Measurements from ENCODE around the gene SGCA.

The SGCA gene

DNA sequence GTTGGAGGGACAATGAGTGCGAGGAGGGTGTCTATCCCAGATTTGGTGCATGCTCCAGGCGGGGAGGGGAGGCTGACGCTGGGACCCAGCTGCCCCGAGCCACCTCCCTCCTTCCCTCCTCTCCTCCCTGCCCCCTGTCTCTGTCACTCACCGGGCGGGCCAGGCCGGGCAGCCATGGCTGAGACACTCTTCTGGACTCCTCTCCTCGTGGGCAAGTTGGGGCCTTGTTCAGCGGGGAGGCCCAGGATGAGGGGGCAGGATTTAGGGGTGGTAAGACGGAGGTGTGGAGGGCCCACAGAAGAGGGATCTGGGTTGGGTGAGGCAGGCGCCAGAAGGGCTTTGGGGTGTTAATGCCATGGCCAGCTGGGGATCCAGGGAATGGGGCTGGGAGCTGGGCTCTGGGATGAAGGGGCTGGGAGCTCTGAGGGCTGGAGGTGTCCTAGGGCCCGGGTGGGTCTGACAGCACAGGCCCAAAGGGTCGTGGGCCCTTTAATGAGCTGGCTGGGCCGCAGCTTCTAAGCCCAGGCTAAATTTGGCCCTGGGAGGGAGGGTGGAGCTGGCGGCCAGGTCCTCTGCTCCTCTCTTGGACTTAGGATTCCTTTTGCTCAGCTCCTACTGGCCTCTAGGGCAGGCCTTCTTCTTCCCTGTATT, at the start of gene SGCA:
Gene SGCA, plus strand, starts transcription at position 139 of the 651 bp plus-strand sequence. Its CDS starts 36 bp downstream, at position 175.
- no peak within 1 kb of the TSS for H3K27ac Mint-ChIP-seq (ENCODE audit: low read depth)
- DNase-seq (ENCODE audit: low spot score in 2 of 2) (no peak), ATAC-seq (replicated peaks; ENCODE audit: extremely low read depth, poor library complexity, severe bottlenecking) (no peak)
- no peaks in the 10 kb centered on the region for H3K27me3 Mint-ChIP-seq
- H3K4me3 Mint-ChIP-seq, result no peak within 1 kb of the TSS
- peaks cover 13% of the 10 kb centered on the region for H3K36me3 Mint-ChIP-seq (ENCODE audit: insufficient read depth)
- no peaks in the 10 kb centered on the region for H3K9me3 Mint-ChIP-seq
- H3K4me1 Mint-ChIP-seq, result peaks cover 29% of the 10 kb centered on the region

DNA sequence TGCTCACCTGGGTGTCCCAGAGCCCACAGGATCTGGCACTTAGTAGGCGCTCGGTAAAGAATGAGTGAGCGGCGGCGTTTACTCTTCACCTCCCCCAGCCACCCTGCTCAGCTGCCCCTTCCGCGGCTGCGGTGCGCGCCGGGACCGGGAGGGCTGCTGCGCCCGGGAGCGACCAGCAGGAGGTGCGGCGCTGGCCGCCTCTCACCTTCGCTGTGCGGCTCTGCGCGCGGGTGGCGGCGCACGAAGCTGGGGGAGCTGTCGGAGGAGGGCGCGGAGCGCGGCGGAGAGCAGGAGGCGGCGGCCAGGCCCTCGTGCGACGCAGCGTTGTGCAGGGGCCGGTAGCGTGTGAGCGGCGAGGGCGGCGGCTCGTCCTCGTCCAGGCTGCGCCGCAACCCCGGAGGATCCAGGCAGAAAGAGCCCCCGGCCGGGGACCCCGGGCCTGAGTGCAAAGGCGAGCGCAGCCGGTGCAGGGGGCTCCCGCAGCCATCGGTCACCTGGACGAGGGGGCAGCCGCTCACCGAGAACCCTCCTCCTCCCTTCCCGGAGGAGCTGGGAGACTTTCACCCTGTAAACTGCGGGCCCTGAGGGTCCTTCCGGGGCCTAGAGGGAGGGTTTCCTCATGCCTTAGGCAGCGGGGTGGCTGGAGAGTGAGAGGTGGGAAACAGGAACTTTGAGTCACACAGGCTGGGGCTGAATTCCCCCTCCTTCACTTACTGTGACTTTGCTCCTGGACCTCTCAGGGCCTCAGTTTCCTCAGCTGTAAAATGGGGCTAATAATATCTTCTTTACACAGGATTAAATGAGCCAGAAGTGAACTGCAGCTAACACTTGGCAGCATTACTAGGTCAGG, 48.4 kb upstream of the SGCA start:
- Mint-ChIP-seq H3K27ac (ENCODE audit: low read depth) (no peak overlapping the region), H3K9me3 (no peaks in the 10 kb centered on the region), H3K27me3 (peaks cover 78% of the 10 kb centered on the region), H3K4me3 (peak overlapping the region; percentile 65), H3K36me3 (ENCODE audit: insufficient read depth) (peaks cover 2% of the 10 kb centered on the region), H3K4me1 (peaks cover 15% of the 10 kb centered on the region)
- ATAC-seq (replicated peaks; ENCODE audit: extremely low read depth, poor library complexity, severe bottlenecking), result peak; percentile 83
- DNase-seq (ENCODE audit: low spot score in 2 of 2), result peak; percentile 36 to 46

DNA sequence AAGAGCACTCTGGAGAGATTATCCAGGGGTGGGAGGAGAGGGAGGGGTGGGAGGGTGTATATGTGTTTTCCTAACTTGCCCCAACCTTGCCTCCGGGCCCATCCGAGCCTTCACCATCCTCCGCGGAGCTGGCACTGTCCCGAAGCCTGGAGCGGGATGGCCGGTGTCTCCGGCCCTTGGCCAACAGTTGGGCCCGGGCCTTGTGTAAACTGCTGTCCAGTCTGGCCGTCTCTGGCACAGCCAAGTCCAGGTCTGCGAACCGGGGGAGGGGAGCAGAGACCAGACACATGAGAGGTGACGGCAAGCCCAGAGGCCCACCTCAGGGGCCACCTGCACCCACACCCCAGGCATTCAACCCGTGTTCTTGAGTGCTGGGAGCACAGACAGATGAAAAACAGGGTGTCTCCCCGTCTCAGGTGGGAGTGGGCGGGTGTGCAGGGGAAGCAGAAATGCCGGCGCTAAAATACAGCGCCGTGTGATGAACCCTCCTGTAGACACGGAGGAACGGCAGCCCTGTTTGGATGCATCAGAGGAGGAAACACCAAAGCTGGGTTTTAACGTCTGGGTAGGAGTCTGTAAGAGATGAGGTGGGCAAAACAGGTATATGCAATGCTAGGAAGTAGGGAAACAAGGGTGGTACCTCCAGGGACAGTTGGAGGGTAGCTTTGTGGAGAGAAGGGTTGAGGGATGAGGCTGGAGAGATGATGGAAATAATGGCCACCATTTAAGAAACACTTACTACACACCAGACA, 47.6 kb upstream of the SGCA start:
- no peak for ATAC-seq (replicated peaks; ENCODE audit: extremely low read depth, poor library complexity, severe bottlenecking)
- H3K27ac Mint-ChIP-seq (ENCODE audit: low read depth), result no peak overlapping the region
- H3K4me3 Mint-ChIP-seq, result no peak overlapping the region
- DNase-seq (ENCODE audit: low spot score in 2 of 2), result no peak
- peaks cover 85% of the 10 kb centered on the region for H3K27me3 Mint-ChIP-seq
- H3K4me1 Mint-ChIP-seq, result peaks cover 15% of the 10 kb centered on the region
- no peaks in the 10 kb centered on the region for H3K9me3 Mint-ChIP-seq
- peaks cover under 1% of the 10 kb centered on the region for H3K36me3 Mint-ChIP-seq (ENCODE audit: insufficient read depth)

DNA sequence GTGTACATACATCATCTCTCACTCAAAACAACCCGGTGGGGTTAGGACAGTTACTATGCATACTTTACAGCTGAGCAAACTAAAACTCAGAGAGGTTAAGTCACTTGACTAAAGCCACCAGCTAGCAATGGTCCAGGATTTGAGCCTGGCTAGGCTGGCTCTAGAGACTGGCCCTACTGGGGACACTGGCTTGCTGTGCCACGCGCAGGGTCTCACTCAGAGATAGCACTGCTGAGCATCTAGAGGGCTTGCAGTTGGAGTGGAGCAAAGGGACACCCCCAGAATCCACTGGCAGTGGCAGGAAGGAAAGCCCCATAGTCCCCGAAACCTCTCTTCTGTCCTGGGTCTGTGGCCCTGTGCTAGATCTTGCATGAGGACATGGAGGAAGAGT, 47.0 kb upstream of the SGCA start:
- DNase-seq (ENCODE audit: low spot score in 2 of 2) (no peak), ATAC-seq (replicated peaks; ENCODE audit: extremely low read depth, poor library complexity, severe bottlenecking) (no peak)
- H3K4me3 Mint-ChIP-seq, result no peak overlapping the region
- H3K27ac Mint-ChIP-seq (ENCODE audit: low read depth), result no peak overlapping the region
- H3K9me3 Mint-ChIP-seq, result no peaks in the 10 kb centered on the region
- H3K36me3 Mint-ChIP-seq (ENCODE audit: insufficient read depth), result no peaks in the 10 kb centered on the region
- peaks cover 85% of the 10 kb centered on the region for H3K27me3 Mint-ChIP-seq
- H3K4me1 Mint-ChIP-seq, result peaks cover 15% of the 10 kb centered on the region

DNA sequence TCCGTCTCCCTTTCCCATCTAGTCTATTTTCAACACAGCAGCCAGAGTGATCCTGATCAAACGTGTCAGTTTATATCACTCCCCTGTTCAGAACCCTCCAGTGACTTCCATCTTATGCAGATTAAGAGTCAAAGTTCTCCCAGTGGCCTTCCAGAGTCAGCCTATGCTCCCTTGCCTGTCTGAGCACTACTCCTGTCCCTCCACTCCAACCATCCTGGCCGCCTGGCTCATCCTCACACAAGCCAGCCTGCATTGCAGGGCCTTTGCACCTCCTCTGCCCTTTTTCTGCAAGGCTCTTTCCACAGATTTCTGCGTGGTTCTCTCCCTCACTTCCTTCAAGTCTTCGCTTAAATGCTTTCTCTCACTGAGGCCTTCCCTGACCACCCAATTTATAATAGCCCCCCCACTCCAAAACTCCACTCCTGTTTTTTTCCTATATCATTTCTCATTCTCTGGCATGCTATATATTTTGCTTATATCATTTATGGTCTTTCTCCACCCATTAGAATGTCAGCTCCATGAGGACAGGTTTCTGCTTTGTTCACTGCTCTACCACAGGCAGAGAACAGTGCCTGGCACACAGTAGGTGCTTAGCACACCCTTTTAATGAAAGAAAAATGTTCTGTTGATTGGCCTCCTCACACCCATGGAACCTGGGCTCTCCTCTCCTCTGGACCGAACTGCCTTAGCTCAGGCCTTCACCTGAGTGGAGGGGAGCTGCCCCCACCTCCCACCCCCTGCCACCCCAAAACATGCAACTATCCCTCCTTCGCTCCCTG, 45.1 kb upstream of the SGCA start:
- Mint-ChIP-seq H3K4me3 (no peak overlapping the region), H3K9me3 (no peaks in the 10 kb centered on the region), H3K27me3 (peaks cover 73% of the 10 kb centered on the region), H3K36me3 (ENCODE audit: insufficient read depth) (no peaks in the 10 kb centered on the region), H3K27ac (ENCODE audit: low read depth) (no peak overlapping the region), H3K4me1 (peaks cover 7% of the 10 kb centered on the region)
- no peak for ATAC-seq (replicated peaks; ENCODE audit: extremely low read depth, poor library complexity, severe bottlenecking)
- DNase-seq (ENCODE audit: low spot score in 2 of 2), result no peak

DNA sequence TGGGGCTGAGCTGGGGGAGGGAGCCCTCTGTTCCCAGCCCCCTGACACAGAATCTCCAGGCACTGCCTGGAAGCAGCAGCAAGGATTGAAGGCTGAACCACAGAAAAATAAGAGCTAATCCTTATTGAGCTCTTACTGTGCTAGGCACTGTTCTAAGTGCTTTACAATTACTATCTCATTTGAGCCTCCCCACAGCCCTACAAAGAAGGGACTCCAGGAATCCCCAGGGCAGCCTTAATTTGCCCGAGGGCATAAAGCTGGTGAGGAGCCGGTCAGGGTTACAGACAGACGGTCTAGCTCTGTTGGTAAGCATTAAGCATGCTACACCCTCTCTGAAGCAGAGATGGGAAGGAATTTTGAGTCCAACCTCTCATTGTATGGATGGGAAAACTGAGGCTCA, 42.9 kb upstream of the SGCA start:
- Mint-ChIP-seq H3K27me3 (peaks cover 52% of the 10 kb centered on the region), H3K27ac (ENCODE audit: low read depth) (no peak overlapping the region), H3K4me3 (no peak overlapping the region), H3K36me3 (ENCODE audit: insufficient read depth) (no peaks in the 10 kb centered on the region), H3K9me3 (no peaks in the 10 kb centered on the region), H3K4me1 (peaks cover 4% of the 10 kb centered on the region)
- DNase-seq (ENCODE audit: low spot score in 2 of 2), result no peak
- ATAC-seq (replicated peaks; ENCODE audit: extremely low read depth, poor library complexity, severe bottlenecking), result no peak

DNA sequence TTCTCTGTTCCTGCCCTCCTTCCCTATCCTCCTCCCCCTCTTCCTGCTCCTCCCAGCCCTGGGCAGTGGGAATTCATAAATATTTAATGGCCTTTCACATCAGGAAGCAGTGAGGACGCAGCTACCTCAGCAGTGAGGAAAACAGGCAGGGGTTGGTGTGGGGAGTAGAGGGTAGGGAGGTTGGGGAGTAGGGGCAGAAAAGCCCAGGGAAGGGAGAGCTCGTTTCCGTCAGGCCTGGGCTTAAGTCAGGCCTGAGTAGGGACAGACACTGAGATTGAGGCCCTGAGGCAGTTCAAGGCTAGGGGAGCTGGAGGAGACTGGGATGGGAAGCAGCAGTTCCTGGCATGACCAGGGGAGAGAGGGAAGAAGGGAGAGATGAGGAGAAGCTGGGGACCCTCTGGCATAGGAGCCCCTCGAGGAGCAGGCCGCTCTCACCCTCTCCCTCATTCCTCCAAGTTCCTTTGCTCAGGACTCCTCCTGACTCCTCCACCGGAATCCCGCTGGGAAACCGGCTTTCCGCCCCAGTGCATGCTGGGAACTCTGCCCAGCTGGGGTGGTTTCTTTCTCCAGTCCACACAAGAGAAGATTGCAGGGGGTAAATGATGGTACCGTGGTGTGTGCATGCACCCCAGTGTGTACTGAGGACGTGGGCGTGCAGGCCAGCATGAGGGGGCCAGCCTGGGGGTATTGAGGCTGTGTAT, 42.0 kb upstream of the SGCA start:
- peaks cover 52% of the 10 kb centered on the region for H3K27me3 Mint-ChIP-seq
- peaks cover 12% of the 10 kb centered on the region for H3K4me1 Mint-ChIP-seq
- H3K4me3 Mint-ChIP-seq, result no peak overlapping the region
- no peaks in the 10 kb centered on the region for H3K9me3 Mint-ChIP-seq
- no peak for ATAC-seq (replicated peaks; ENCODE audit: extremely low read depth, poor library complexity, severe bottlenecking)
- no peak overlapping the region for H3K27ac Mint-ChIP-seq (ENCODE audit: low read depth)
- H3K36me3 Mint-ChIP-seq (ENCODE audit: insufficient read depth), result peaks cover 4% of the 10 kb centered on the region
- no peak for DNase-seq (ENCODE audit: low spot score in 2 of 2)

DNA sequence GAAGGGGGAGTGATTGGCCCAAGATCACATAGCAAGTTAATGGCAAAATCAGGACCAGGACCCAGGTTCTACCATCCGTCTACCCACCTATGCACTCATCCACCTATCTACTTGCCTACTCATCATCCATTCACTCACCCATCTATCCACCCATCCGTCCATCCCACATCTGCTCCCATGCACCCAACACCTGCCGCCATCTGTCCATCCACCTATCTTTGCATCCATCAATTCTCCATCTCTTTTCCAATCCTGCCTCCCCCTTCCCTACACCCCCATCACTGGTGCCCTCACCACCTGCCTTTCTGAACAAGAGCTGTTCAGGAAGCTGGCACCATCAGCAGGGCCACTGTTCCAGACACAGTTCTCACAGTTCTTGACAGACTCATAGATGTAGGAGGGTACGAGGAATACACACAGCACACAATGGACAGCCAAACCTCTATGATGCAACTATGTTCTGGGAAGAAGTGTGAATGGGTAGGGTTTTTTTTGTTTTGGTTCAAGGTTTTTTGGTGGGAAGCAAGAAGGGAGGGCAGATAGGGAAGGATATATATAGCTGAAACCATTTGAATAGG, 40.3 kb upstream of the SGCA start:
- ATAC-seq (replicated peaks; ENCODE audit: extremely low read depth, poor library complexity, severe bottlenecking) (no peak), DNase-seq (ENCODE audit: low spot score in 2 of 2) (no peak)
- Mint-ChIP-seq H3K4me1 (peaks cover 21% of the 10 kb centered on the region), H3K27ac (ENCODE audit: low read depth) (no peak overlapping the region), H3K27me3 (peaks cover 42% of the 10 kb centered on the region), H3K9me3 (no peaks in the 10 kb centered on the region), H3K4me3 (no peak overlapping the region), H3K36me3 (ENCODE audit: insufficient read depth) (peaks cover 15% of the 10 kb centered on the region)

DNA sequence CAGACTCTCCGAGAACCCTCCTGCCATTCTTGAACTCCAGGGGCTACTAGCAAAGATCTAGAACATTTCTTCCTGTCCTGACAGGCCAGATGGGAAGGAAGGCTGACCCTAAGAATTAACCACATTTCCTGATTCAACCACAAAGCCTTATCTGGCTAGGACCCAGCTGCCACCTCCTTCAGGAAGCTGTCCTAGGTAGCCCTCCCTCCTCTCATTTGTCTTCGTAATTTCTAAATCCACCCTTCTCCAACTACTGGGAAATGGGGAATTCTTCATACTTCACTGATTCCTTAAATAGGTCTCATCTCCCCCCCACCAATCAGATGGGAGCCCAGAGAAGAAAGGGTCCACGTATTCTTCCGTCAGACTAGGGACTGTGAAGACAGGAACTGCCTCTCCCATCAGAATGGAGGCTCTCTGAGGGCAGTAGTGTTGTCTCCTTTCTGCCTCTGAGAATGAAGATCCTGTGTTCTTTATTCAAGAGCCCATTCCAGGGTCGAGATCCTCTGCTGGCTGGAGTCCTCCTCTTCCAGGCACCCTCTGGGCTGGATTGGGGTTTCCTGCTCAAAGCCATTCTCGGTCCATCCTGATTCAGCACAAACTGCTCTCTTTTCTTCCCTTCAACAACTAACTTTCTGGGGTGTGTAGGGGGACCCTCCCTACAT, 38.0 kb upstream of the SGCA start:
- peaks cover 42% of the 10 kb centered on the region for H3K4me1 Mint-ChIP-seq
- H3K36me3 Mint-ChIP-seq (ENCODE audit: insufficient read depth), result peaks cover 25% of the 10 kb centered on the region
- no peak for DNase-seq (ENCODE audit: low spot score in 2 of 2)
- H3K27me3 Mint-ChIP-seq, result peaks cover 18% of the 10 kb centered on the region
- H3K9me3 Mint-ChIP-seq, result no peaks in the 10 kb centered on the region
- ATAC-seq (replicated peaks; ENCODE audit: extremely low read depth, poor library complexity, severe bottlenecking), result no peak
- H3K4me3 Mint-ChIP-seq, result no peak overlapping the region
- no peak overlapping the region for H3K27ac Mint-ChIP-seq (ENCODE audit: low read depth)

DNA sequence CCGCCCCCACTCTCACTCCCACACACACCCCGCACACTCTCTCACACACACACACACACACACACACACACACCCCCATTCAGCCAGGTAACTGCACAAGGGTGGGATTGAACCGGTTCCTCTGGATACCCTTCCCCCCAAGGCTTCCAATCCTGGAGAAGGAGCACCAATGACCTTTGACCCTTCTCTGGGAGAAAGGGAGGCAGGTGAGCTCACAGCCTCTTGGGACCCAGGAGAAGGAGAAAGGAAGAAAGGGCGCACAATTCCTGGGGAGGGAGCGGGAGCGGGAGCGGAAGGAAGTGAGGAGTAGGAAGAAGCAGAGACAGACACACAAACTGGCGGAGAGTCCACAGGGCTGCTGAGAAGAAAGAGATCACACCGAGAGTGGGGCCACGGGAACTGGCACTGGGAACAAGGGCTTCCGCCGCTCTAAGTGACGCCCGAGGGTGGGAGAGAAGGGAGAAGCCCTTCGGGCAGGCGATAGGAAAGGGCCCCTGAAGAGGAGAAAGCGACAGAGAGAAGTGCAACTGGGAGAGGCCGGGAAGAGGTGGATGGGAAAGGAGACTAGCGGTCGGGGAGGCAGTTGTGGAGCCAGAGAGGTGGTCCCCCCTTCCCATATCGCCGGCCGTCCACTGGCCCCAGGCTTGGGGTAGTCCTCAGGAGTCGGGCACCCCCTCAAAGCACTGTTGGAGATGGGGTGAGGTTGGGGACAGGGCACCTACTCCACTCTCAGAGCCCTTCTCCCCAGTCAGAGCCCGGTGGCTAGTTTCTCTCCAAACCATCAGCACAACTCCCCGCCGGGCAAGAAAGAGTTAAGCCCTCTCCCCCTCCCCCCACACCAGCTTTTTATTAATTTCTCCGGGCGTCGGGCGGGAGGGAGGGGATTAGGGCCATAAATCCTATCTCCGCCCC, 37.1 kb upstream of the SGCA start:
- Mint-ChIP-seq H3K36me3 (ENCODE audit: insufficient read depth) (peaks cover 25% of the 10 kb centered on the region), H3K27ac (ENCODE audit: low read depth) (peak overlapping the region; percentile 90), H3K4me3 (peak overlapping the region; percentile 72), H3K9me3 (no peaks in the 10 kb centered on the region), H3K4me1 (peaks cover 42% of the 10 kb centered on the region), H3K27me3 (peaks cover 16% of the 10 kb centered on the region)
- DNase-seq (ENCODE audit: low spot score in 2 of 2) (no peak), ATAC-seq (replicated peaks; ENCODE audit: extremely low read depth, poor library complexity, severe bottlenecking) (no peak)
